IPS-15b (cell line): ENCODE results near the gene EPS8L1.
A peak's percentile ranks its signal among the peaks of the same experiment; 100 is the strongest.
"Not testable (repeated sequence)": the region's sequence is repeated elsewhere in the genome, so short reads cannot be mapped to it uniquely, and the experiment has no call there.

Experiments
- H3K27me3 ChIP-seq: one replicate; pipeline ENCODE4 v1.6.1; 2013; ENCODE audit warnings: low read length; ENCODE audit not compliant: control insufficient read depth, insufficient read depth
- H3K36me3 ChIP-seq: one replicate; pipeline ENCODE4 v1.6.1; 2013; ENCODE audit warnings: low read length; ENCODE audit not compliant: control insufficient read depth, insufficient read depth
- H3K4me1 ChIP-seq: one replicate; pipeline ENCODE4 v1.6.1; 2013; ENCODE audit warnings: mild to moderate bottlenecking, low read length; ENCODE audit not compliant: control insufficient read depth, insufficient read depth
- H3K4me3 ChIP-seq: one replicate; pipeline ENCODE4 v1.5.1; 2013; ENCODE audit warnings: low read depth, low read length
- H3K9ac ChIP-seq: one replicate; pipeline ENCODE4 v1.6.1; 2013; ENCODE audit warnings: low read depth, mild to moderate bottlenecking, low read length
- H3K9me3 ChIP-seq: one replicate; pipeline ENCODE4 v1.6.1; 2013; ENCODE audit warnings: mild to moderate bottlenecking, low read length; ENCODE audit not compliant: control insufficient read depth, insufficient read depth

Gene EPS8L1

DNA sequence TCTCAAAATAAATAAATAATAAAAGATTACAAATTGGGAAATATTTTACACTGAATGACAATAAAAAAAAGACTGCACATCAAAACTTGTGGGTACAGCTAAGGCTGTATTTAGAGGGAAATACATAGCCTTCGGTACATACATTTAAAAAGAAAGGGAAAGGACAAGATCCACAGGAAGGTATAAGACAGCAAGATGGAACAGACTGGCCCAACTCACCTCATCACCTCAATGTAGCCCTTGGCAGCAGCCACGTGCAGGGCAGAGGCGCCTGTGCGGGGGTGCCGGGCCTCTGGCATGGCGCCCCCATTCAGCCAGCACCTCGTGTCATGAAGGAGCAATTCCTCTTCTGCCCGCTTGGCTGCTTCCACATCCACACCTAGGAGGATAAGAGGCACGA is 27.5 kb downstream of the EPS8L1 start:
- Histone ChIP-seq H3K36me3 (peaks cover 10% of the 10 kb centered on the region), H3K9me3 (no peaks in the 10 kb centered on the region), H3K4me1 (no peaks in the 10 kb centered on the region), H3K4me3 (no peak overlapping the region), H3K27me3 (no peaks in the 10 kb centered on the region), H3K9ac (no peak overlapping the region)

DNA sequence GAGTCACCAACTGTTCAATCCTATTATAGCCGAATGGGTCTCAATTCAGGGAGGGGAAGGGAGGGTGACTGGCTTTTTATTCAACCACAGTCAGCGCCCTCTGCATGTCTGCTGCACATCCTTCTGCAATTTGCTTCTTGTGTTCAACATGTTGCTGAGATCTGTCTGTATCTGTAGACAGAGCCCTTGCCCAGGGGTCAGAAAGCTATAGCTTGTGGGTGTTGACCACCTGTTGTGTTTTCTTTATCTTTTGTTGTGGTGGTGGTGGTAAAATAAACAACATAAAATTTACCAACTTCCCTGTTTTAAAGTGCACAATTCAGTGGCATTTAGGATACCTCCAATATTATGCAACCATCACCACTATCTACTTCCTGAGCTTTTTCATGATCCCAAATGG is 29.6 kb downstream of the EPS8L1 start:
- H3K4me1 ChIP-seq: no peaks in the 10 kb centered on the region
- H3K9me3 ChIP-seq: no peaks in the 10 kb centered on the region
- peaks cover 13% of the 10 kb centered on the region for H3K36me3 ChIP-seq
- H3K27me3 ChIP-seq: no peaks in the 10 kb centered on the region
- H3K4me3 ChIP-seq: no peak overlapping the region
- no peak overlapping the region for H3K9ac ChIP-seq

DNA sequence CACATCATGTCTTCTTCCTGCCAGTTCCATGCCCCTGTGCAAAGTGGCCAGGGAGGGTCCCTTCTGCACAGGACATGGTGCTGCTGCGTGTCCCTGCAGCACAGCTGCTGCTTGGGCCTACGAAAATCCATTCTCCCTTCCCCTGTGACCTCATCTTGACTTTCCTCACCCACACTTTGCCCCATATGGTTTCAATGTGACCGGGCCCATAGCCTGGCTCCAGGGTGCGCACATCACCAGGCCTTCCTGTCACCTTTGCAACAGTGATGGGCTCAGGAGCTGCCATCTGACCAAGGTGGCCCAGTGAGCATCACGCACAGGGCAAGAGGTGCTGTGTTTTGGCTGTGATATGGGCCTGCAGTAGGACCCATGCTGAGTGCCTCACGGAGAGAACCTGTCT is 30.9 kb downstream of the EPS8L1 start:
- no peak overlapping the region for H3K9ac ChIP-seq
- no peaks in the 10 kb centered on the region for H3K4me1 ChIP-seq
- no peak overlapping the region for H3K4me3 ChIP-seq
- no peaks in the 10 kb centered on the region for H3K9me3 ChIP-seq
- no peaks in the 10 kb centered on the region for H3K27me3 ChIP-seq
- H3K36me3 ChIP-seq: peaks cover 12% of the 10 kb centered on the region

DNA sequence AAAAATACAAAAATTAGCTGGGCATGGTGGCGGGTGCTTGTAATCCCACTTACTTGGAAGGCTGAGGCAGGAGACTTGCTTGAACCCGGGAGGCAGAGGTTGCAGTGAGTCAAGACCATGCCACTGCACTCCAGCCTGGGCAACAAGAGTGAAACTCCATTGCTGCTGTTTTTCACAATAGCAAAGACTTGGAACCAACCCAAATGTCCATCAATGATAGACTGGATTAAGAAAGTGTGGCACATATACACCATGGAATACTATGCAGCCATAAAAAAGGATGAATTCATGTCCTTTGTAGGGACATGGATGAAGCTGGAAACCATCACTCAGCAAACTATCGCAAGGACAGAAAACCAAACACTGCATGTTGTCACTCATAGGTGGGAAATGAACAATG is 31.6 kb downstream of the EPS8L1 start:
- H3K4me3 ChIP-seq, H3K9me3 ChIP-seq, H3K9ac ChIP-seq, H3K4me1 ChIP-seq, H3K27me3 ChIP-seq: not testable (repeated sequence)
- H3K36me3 ChIP-seq: peaks cover 11% of the 10 kb centered on the region

DNA sequence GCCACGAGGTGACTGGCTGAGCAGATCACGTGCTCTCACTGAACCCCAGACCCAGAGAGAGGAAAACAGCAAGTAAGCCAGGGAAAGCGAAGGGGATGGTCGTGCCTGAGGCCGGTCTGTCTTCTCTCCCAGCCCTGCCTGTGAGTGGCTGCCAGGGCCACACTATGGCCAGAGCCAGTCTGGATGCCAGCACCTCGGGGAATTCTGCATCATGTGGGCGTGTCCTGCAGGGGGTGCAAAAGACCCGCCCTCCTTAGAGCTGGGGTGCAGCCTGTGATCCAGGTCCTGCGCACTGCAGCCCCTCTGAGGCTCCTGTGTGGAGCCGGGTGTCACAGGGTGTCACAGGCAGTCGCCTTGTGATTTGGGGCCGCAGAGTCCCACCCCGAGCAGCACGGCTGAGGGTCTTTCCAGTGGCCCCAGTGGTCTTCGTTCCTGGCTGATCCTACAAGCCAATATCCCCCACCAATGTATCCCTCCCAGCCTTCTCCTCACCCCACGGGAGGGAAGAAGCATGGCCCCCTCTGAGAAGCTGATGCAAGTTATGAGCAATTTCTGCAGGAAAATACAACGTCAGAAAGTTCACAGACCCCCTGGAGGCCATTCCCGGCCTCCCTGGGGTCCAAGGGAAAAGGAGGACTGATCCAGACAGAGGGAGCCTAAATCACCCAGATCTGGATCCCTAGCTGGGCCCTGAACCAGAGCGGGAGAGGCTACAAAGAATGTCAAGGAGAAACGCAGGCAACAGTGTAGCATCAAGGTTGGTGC is 34.0 kb downstream of the EPS8L1 start:
- no peak overlapping the region for H3K4me3 ChIP-seq
- no peaks in the 10 kb centered on the region for H3K4me1 ChIP-seq
- H3K27me3 ChIP-seq: no peaks in the 10 kb centered on the region
- peaks cover 9% of the 10 kb centered on the region for H3K36me3 ChIP-seq
- H3K9me3 ChIP-seq: no peaks in the 10 kb centered on the region
- H3K9ac ChIP-seq: no peak overlapping the region

DNA sequence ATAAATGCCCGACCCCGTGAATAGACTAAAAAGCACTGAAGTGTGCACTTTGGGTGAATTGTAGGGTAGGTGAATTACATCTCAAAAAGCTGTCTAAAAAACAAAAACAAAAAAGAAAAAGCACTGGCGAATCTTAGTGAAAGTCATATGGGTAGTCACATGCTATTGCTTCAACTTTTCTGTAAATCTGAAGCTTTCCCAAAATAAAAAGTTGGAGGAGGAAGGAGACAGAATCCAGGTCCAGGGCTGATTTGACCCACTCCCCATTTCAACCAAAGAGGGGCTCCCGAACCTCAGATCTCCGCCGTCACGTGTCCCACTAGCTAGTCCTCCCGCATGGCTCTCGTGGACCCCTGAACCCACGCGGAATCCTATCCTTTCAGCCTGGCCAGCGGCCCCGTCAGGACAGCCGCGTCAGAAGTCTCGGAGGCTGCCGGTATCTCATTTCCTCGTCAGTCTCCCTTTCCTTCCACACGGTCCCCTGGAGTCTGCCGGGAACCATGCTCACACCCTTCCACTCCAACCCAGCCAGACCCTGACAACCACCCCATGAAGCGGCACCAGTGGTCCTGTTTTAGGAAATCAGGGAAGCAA is 35.7 kb downstream of the EPS8L1 start:
- no peaks in the 10 kb centered on the region for H3K27me3 ChIP-seq
- H3K36me3 ChIP-seq: peaks cover 9% of the 10 kb centered on the region
- H3K4me3 ChIP-seq: no peak overlapping the region
- H3K9ac ChIP-seq: no peak overlapping the region
- H3K9me3 ChIP-seq: no peaks in the 10 kb centered on the region
- no peaks in the 10 kb centered on the region for H3K4me1 ChIP-seq

DNA sequence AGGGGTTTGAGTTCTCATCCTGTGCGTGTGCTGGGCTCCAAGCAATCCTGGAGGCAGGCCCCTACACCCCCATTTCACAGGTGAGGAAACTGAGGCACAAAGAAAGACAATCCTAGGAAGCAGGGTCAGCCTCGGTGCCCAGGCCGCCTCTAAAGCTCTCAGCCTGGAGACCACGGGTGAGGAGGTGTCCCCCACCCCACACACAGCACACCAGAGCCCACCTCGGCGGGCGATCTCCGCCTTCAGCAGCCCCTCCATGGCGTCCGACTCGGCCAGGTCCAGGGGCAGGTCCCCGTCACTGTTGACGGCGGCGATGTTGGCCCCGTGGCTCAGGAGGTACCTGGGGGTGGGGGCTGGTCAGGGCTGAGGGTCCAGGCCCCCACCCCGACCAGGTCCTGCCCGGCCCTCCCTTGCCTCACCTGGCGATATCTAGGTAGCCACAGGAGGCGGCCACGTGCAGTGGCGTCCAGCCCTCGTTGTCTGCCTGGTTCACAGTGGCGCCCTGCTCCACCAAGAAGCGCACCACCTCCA is 36.6 kb downstream of the EPS8L1 start:
- Histone ChIP-seq H3K4me1 (no peaks in the 10 kb centered on the region), H3K27me3 (no peaks in the 10 kb centered on the region), H3K4me3 (no peak overlapping the region), H3K36me3 (peaks cover 9% of the 10 kb centered on the region), H3K9me3 (no peaks in the 10 kb centered on the region), H3K9ac (no peak overlapping the region)

DNA sequence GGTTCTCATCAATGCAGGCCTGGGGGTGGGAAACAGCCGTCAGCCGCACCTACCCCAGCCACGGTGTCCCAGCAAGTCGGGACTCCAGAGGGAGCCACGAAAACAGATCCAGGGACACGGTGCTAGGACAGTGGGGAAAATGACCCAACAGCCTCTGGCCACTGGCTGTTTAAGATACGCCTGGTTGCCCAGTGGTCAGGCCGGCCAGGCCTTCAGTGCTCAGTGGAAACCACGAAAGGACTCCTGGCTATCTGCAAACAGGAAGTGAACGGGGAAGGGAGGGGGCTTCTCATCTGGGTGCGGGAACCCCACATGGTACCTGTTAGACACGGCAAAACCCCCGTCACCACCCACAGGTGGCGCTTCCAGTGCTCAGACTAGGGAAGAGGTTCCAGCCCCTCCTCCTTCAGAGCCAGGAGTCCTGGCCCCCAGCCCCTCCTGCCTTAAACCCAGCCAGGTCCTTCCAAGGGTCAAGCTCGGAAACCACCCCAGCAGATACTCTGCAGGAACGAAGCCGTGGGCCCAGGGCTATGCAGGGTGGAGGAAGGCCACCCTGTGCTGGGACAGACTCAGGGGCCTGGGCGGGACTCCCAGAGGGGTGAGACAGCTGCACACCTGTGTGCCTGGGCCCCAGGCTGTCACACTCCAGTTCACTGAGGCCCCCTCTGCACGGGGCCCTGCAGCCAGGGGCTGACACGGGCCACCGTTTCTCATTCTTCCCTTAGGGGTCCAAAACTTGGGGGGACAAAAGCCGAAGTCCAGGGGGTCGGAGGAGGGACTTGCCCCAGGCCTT is 37.3 kb downstream of the EPS8L1 start:
- H3K36me3 ChIP-seq: peaks cover 9% of the 10 kb centered on the region
- no peaks in the 10 kb centered on the region for H3K9me3 ChIP-seq
- H3K9ac ChIP-seq: no peak overlapping the region
- H3K4me1 ChIP-seq: no peaks in the 10 kb centered on the region
- no peaks in the 10 kb centered on the region for H3K27me3 ChIP-seq
- H3K4me3 ChIP-seq: no peak overlapping the region

- Histone ChIP-seq H3K9ac (no peak overlapping the region), H3K27me3 (no peaks in the 10 kb centered on the region), H3K4me1 (no peaks in the 10 kb centered on the region), H3K4me3 (no peak overlapping the region), H3K9me3 (no peaks in the 10 kb centered on the region), H3K36me3 (peaks cover 9% of the 10 kb centered on the region)
These were observed 37.9 kb downstream of the EPS8L1 start for GRCh38 chr19:55113570-55114039.

DNA sequence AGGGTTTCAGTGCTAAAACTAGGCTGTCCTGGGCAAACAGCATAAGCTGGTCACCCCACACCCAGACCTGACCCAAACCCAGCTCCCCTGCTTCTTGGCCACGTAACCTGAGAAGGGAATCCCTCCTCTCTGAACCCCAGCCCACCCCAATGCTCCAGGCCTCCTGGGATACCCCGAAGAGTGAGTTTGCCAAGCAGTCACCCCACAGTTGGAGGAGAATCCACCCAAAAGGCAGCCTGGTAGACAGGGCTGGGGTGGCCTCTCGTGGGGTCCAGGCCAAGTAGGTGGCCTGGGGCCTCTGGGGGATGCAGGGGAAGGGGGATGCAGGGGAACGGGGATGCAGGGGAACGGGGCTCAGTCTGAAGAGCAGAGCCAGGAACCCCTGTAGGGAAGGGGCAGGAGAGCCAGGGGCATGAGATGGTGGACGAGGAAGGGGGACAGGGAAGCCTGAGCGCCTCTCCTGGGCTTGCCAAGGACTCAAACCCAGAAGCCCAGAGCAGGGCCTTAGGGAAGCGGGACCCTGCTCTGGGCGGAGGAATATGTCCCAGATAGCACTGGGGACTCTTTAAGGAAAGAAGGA is 39.0 kb downstream of the EPS8L1 start:
- Histone ChIP-seq H3K4me3 (no peak overlapping the region), H3K4me1 (no peaks in the 10 kb centered on the region), H3K9ac (no peak overlapping the region), H3K36me3 (peaks cover 4% of the 10 kb centered on the region), H3K27me3 (no peaks in the 10 kb centered on the region), H3K9me3 (no peaks in the 10 kb centered on the region)

DNA sequence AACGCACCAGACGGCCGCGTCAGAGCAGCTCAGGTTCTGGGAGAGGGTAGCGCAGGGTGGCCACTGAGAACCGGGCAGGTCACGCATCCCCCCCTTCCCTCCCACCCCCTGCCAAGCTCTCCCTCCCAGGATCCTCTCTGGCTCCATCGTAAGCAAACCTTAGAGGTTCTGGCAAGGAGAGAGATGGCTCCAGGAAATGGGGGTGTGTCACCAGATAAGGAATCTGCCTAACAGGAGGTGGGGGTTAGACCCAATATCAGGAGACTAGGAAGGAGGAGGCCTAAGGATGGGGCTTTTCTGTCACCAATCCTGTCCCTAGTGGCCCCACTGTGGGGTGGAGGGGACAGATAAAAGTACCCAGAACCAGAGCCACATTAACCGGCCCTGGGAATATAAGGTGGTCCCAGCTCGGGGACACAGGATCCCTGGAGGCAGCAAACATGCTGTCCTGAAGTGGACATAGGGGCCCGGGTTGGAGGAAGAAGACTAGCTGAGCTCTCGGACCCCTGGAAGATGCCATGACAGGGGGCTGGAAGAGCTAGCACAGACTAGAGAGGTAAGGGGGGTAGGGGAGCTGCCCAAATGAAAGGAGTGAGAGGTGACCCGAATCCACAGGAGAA is 39.9 kb downstream of the EPS8L1 start:
- H3K9ac ChIP-seq: no peak overlapping the region
- no peaks in the 10 kb centered on the region for H3K27me3 ChIP-seq
- H3K4me1 ChIP-seq: no peaks in the 10 kb centered on the region
- H3K36me3 ChIP-seq: peaks cover 3% of the 10 kb centered on the region
- peak overlapping the region; percentile 89 for H3K4me3 ChIP-seq
- no peaks in the 10 kb centered on the region for H3K9me3 ChIP-seq
